ENCODE measurements around the gene RPLP2. TPM values are rescaled to one million over a fixed set of nuclear protein-coding genes. Genes with fewer than 3 reads are reported as not detected.

RPLP2 gene
- total RNA-seq, 2 donors from 2014 or later: 4,178 to 4,199 TPM

GRCh38 chr11:838441-839279 lies 28.9 kb downstream of the RPLP2 start:
- ATAC-seq (no peak), DNase-seq (no peak)
- Mint-ChIP-seq H3K36me3 (ENCODE audit: low read depth) (no peaks in the 10 kb centered on the region), H3K27me3 (no peaks in the 10 kb centered on the region), H3K4me3 (no peak overlapping the region), H3K27ac (no peak overlapping the region), H3K4me1 (peaks cover 24% of the 10 kb centered on the region)
- no peaks in the 10 kb centered on the region for H3K9me3 ChIP-seq (ENCODE audit: control insufficient read depth, low read length, poor library complexity, severe bottlenecking)

GRCh38 chr11:839280-839623 lies 29.5 kb downstream of the RPLP2 start:
- DNase-seq: no peak
- H3K27me3 Mint-ChIP-seq: no peaks in the 10 kb centered on the region
- no peak overlapping the region for H3K4me3 Mint-ChIP-seq
- no peak for ATAC-seq
- H3K27ac Mint-ChIP-seq: no peak overlapping the region
- no peaks in the 10 kb centered on the region for H3K36me3 Mint-ChIP-seq (ENCODE audit: low read depth)
- H3K4me1 Mint-ChIP-seq: peaks cover 21% of the 10 kb centered on the region
- no peaks in the 10 kb centered on the region for H3K9me3 ChIP-seq (ENCODE audit: control insufficient read depth, low read length, poor library complexity, severe bottlenecking)

- peak overlapping the region; percentile 76 for H3K4me3 Mint-ChIP-seq
- ATAC-seq: no peak
- DNase-seq: no peak
- no peaks in the 10 kb centered on the region for H3K36me3 Mint-ChIP-seq (ENCODE audit: low read depth)
- H3K4me1 Mint-ChIP-seq: peaks cover 20% of the 10 kb centered on the region
- peak overlapping the region; percentile 24 for H3K27ac Mint-ChIP-seq
- H3K27me3 Mint-ChIP-seq: no peaks in the 10 kb centered on the region
- no peaks in the 10 kb centered on the region for H3K9me3 ChIP-seq (ENCODE audit: control insufficient read depth, low read length, poor library complexity, severe bottlenecking)
Observed at GRCh38 chr11:839875-840617, 30.3 kb downstream of the RPLP2 start.

GRCh38 chr11:841981-842369 lies 32.2 kb downstream of the RPLP2 start:
- Mint-ChIP-seq H3K27me3 (no peaks in the 10 kb centered on the region), H3K4me1 (peaks cover 20% of the 10 kb centered on the region), H3K36me3 (ENCODE audit: low read depth) (no peaks in the 10 kb centered on the region), H3K4me3 (peak overlapping the region; percentile 85), H3K27ac (peak overlapping the region; percentile 75)
- DNase-seq (no peak), ATAC-seq (peak; percentile 47)
- H3K9me3 ChIP-seq (ENCODE audit: control insufficient read depth, low read length, poor library complexity, severe bottlenecking): no peaks in the 10 kb centered on the region

- Mint-ChIP-seq H3K36me3 (ENCODE audit: low read depth) (no peaks in the 10 kb centered on the region), H3K27ac (peak within 1 kb of the TSS; percentile 75), H3K4me1 (peaks cover 20% of the 10 kb centered on the region), H3K27me3 (no peaks in the 10 kb centered on the region), H3K4me3 (peak within 1 kb of the TSS; percentile 85)
- DNase-seq: peak; percentile 75 to 84 (median 81)
- no peaks in the 10 kb centered on the region for H3K9me3 ChIP-seq (ENCODE audit: control insufficient read depth, low read length, poor library complexity, severe bottlenecking)
- peak; percentile 88 for ATAC-seq
Observed at GRCh38 chr11:842370-843002, 32.7 kb downstream of the RPLP2 start, which contains the start of the genes POLR2L and TSPAN4. Gene POLR2L (minus strand): TSS chr11:842529. CDS start chr11:842508, 21 bp downstream. Gene TSPAN4 (plus strand): TSS chr11:842852. CDS start chr11:850305, 7,453 bp downstream.

- H3K4me3 Mint-ChIP-seq: peak overlapping the region; percentile 85
- H3K9me3 ChIP-seq (ENCODE audit: control insufficient read depth, low read length, poor library complexity, severe bottlenecking): no peaks in the 10 kb centered on the region
- H3K36me3 Mint-ChIP-seq (ENCODE audit: low read depth): no peaks in the 10 kb centered on the region
- peaks cover 20% of the 10 kb centered on the region for H3K4me1 Mint-ChIP-seq
- H3K27ac Mint-ChIP-seq: no peak overlapping the region
- ATAC-seq (no peak), DNase-seq (no peak)
- no peaks in the 10 kb centered on the region for H3K27me3 Mint-ChIP-seq
Observed at GRCh38 chr11:843086-843734, 33.4 kb downstream of the RPLP2 start.

- Mint-ChIP-seq H3K27me3 (no peaks in the 10 kb centered on the region), H3K4me3 (peak overlapping the region; percentile 85), H3K27ac (no peak overlapping the region), H3K4me1 (peaks cover 23% of the 10 kb centered on the region), H3K36me3 (ENCODE audit: low read depth) (no peaks in the 10 kb centered on the region)
- H3K9me3 ChIP-seq (ENCODE audit: control insufficient read depth, low read length, poor library complexity, severe bottlenecking): no peaks in the 10 kb centered on the region
- no peak for ATAC-seq
- no peak for DNase-seq
Observed at GRCh38 chr11:843818-844692, 34.3 kb downstream of the RPLP2 start.

GRCh38 chr11:844693-845644 lies 35.2 kb downstream of the RPLP2 start:
- Mint-ChIP-seq H3K4me3 (no peak overlapping the region), H3K4me1 (peaks cover 25% of the 10 kb centered on the region), H3K27me3 (no peaks in the 10 kb centered on the region), H3K27ac (no peak overlapping the region), H3K36me3 (ENCODE audit: low read depth) (no peaks in the 10 kb centered on the region)
- DNase-seq: no peak
- no peaks in the 10 kb centered on the region for H3K9me3 ChIP-seq (ENCODE audit: control insufficient read depth, low read length, poor library complexity, severe bottlenecking)
- no peak for ATAC-seq

- H3K4me3 Mint-ChIP-seq: peak overlapping the region; percentile 25
- no peaks in the 10 kb centered on the region for H3K36me3 Mint-ChIP-seq (ENCODE audit: low read depth)
- ATAC-seq (no peak), DNase-seq (no peak)
- no peaks in the 10 kb centered on the region for H3K9me3 ChIP-seq (ENCODE audit: control insufficient read depth, low read length, poor library complexity, severe bottlenecking)
- H3K4me1 Mint-ChIP-seq: peaks cover 17% of the 10 kb centered on the region
- no peaks in the 10 kb centered on the region for H3K27me3 Mint-ChIP-seq
- H3K27ac Mint-ChIP-seq: no peak overlapping the region
Observed at GRCh38 chr11:845872-846495, 36.2 kb downstream of the RPLP2 start.

GRCh38 chr11:846496-847098 lies 36.8 kb downstream of the RPLP2 start:
- ATAC-seq: no peak
- Mint-ChIP-seq H3K27me3 (no peaks in the 10 kb centered on the region), H3K27ac (no peak overlapping the region), H3K4me3 (peak overlapping the region; percentile 25), H3K4me1 (peaks cover 12% of the 10 kb centered on the region), H3K36me3 (ENCODE audit: low read depth) (no peaks in the 10 kb centered on the region)
- no peaks in the 10 kb centered on the region for H3K9me3 ChIP-seq (ENCODE audit: control insufficient read depth, low read length, poor library complexity, severe bottlenecking)
- DNase-seq: no peak

- H3K36me3 Mint-ChIP-seq (ENCODE audit: low read depth): no peaks in the 10 kb centered on the region
- H3K4me3 Mint-ChIP-seq: peak overlapping the region; percentile 84
- peaks cover 12% of the 10 kb centered on the region for H3K4me1 Mint-ChIP-seq
- ATAC-seq: no peak
- no peak overlapping the region for H3K27ac Mint-ChIP-seq
- no peak for DNase-seq
- H3K9me3 ChIP-seq (ENCODE audit: control insufficient read depth, low read length, poor library complexity, severe bottlenecking): no peaks in the 10 kb centered on the region
- H3K27me3 Mint-ChIP-seq: no peaks in the 10 kb centered on the region
Observed at GRCh38 chr11:847876-848275, 38.1 kb downstream of the RPLP2 start.
